GM21576 (cell line): ENCODE data around the gene ERFE.
"Not testable (repeated sequence)": the region's sequence is repeated elsewhere in the genome, so short reads cannot be mapped to it uniquely, and the experiment has no call there.

Experiments used
- ATAC-seq: cut with Tn5 transposase; IDR thresholded peaks from one replicate; pipeline ENCODE4 v1.9.1; 2021; ENCODE audit warnings: mild to moderate bottlenecking, moderate library complexity; ENCODE audit not compliant: unreplicated experiment

The ERFE gene

DNA sequence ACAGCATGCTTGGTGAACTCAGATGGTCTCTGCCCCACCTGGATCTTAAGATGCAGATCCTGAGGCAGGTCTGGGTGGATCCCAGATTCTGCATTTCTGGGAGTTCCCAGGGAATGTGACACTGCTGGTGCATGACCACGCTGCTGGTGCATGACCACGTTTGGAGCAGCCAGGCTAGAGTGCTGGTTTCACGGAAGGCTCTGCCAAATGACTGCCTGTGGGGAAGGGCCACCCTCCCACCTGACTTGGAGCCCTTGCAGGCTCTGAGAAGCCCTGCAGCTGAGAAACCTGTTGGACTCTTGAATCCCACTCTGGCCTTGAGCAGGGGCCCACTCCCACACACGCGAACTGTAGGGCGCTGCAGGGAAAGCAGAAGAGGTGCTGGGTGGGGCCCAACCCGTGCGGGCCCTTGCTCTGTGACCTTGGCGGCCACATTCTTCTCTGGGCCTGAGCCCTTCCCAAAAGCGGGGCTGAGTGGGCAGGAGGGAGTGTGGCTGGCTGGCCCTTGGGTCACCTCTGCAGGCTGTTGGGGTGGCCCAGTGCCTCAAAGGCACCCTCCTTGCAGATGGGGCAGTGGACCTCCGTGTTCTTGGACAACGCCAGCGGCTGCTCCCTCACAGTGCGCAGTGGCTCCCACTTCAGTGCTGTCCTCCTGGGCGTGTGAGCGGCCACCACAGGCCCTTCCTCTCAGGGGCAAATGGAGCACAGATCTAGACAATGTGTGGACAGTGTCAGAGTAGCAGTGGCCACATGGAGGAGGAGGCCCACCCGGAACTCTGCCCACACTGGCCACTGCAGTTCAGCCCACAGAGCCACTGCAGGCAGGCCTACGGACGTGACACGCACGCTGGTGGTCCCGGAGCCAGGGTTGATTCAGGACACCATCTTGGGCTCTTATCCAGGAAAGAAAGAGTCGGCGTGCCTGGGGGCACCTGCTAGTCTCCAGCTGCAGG is 7.9 kb downstream of the ERFE start:
- no peak for ATAC-seq

- no peak for ATAC-seq
Observed at GRCh38 chr2:238167344-238167715, 8.6 kb downstream of the ERFE start.

GRCh38 chr2:238167761-238168160 is 9.0 kb downstream of the ERFE start:
- ATAC-seq, result no peak

DNA sequence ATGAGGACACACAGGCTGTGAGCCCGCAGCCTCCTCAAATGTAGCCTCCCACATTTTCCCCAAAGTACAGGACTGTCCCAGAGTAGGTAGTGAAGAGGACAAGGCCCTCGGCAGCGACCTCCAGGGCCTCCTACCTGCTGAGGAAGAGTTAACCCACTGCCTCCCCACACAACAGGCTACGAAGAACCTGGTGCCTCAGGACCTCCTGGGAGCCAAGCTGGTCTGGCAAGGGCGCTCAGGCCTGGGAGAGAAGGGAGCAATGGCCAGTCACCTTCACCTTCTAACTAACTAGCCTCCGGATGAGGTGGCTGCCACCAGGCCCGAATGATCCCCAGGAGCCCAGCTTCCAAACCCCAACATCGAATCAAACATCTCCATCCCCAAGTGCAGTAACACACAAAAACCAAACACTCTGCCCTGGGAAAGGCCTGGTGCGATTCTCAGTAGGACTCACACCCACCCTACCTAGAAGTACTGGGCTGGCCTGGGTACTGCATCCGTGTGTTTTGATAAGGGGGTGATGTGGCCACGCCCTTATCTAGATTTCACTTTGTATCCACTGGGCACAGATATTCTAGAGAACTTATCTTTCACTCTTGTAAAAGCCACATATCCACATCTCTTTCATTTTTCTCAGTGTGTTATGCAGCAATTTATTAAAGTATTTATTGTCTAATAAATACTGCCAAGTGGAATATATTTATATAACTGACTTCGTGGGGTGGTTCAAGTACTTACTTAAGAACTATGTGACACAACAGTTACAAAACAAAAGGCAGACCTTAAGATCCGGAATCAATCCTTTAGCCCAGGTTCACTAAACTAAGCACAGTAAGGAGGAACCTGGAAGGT is 9.7 kb downstream of the ERFE start:
- no peak for ATAC-seq

DNA sequence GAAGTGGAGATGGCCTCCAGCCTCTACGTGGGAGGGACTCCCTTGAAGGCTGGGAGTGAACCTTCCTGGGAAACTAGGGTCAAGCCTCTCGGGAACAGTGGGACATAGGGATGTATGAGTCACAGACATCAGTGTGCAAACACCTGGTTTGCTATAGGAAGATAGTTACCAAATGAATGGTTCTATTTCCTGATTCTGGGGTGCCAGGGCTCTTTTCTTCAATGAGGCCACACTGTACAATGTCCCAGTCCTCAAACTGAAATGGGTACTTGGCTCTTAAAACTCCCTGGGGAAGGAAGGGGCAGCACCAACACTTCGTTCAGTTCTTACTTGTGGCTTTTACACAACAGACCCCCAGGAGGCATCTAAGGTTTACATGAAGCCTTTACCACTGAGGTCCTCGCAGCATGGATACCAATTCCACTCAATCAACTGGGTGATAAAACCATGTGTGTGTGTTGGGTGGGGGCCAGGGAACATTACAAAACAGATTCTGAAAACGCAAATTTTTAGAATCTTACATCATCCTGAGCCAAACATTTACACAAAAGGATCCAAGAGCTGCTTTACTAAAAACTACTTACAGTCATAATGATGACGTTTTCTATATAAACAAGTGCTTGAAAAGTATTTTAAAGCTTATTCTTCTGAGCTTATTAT is 10.4 kb downstream of the ERFE start:
- ATAC-seq, result no peak

GRCh38 chr2:238169708-238170251 is 11.0 kb downstream of the ERFE start:
- no peak for ATAC-seq

DNA sequence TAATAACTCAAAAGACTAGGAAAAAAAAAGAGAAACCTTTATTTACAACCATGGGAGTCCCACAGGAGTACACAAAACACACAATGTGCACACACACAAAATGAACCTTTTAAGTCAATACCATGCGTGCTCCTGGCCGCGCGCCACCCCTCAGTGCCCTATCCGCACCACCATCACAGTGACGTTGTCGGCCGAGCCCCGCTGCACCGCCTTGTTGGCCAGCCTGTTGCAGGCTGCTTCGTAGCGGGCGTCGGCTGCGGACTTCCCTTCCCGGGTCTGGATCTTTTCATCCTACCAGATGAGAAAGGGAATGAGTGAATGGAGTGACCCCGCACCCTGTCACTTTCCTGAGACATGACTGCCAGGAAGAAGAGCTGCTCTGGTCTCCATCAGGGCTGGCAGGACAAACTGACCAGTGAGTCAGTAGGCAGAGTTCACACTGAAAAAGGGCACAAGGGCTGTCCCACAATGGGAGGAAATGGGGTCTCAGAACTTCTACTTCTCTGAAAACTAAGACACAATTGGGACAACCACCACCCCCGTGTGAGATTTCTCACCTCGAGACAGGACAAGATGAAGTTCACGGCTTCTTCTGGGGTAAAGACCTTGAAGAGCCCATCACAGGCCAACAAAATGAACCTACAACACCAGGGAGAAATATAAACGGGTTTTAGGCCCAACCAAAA is 11.8 kb downstream of the ERFE start:
- no peak for ATAC-seq

DNA sequence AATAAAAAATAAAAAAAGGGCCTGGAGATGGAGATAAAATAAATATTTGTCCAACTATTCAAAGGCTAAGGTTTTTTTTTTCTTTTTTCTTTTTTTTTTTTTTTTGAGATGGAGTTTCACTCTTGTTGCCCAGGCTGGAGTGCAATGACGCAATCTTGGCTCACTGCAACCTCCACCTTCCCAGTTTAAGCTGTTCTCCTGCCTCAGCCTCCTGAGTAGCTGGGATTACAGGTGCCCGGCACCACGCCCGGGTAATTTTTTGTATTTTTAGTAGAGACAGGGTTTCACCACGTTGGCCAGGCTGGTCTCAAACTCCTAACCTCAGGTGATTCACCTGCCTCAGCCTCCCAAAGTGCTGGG is 12.3 kb downstream of the ERFE start:
- not testable (repeated sequence) for ATAC-seq

GRCh38 chr2:238171575-238172187 is 12.9 kb downstream of the ERFE start:
- ATAC-seq, result no peak

DNA sequence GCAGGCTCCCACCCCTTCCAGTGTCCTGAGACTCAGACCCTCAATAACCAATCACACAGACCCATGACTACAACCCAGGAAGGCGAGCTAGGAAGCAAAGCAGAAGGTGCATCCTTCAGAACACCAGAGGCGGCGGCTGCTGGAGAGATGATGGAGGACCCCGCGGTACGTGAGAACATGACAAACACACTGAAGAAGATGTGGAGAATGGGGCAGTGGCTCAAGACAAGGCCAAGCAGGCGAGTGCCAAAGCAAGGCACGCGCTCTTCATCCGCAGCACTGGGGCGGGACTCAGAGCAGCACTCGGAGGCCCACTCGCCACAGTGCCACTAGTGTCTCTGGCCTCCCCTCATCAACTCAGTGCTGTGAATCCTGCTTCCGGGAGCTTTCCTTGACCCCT is 13.7 kb downstream of the ERFE start:
- ATAC-seq, result no peak

DNA sequence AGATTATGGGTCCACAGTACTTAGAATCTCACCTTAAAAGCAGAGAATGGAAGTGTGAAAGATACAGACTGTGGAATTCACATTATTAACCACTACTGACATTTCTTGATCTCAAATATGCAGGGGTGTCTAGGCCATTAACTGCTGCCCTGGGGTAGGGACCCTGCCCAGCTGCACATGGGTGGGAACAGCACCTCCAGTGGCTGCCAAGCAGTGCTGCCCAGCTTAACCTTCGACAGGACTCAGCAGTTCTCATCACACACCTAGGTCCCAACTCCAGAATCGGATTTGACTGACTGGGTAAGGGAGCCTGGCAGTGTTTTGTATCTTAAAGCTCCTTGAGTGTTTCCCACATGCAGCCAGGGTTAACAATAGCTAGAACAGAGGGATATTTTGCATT is 14.9 kb downstream of the ERFE start:
- ATAC-seq, result no peak

DNA sequence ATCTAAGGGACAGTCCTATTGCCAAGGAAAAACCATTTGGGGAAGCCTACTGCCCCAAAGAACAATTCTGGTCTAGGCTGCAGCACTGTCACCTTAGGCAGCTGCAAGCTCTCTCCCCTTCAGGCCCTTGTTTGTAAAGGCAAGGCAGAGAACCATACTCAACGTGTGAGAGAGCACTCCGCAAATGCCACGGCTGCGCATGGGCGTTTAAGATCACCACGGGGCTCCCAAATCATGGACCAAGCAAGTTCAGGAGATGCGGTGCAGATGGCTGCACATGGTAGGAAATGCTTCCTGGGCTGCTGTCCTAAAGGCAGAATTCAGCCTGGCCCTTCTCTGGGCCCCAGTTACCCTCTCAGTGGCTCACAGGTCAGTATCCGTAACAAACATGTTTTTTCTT is 15.5 kb downstream of the ERFE start:
- no peak for ATAC-seq

GRCh38 chr2:238174701-238175100 is 15.9 kb downstream of the ERFE start:
- no peak for ATAC-seq

- ATAC-seq, result no peak
Observed at GRCh38 chr2:238176613-238177012, 17.8 kb downstream of the ERFE start.

DNA sequence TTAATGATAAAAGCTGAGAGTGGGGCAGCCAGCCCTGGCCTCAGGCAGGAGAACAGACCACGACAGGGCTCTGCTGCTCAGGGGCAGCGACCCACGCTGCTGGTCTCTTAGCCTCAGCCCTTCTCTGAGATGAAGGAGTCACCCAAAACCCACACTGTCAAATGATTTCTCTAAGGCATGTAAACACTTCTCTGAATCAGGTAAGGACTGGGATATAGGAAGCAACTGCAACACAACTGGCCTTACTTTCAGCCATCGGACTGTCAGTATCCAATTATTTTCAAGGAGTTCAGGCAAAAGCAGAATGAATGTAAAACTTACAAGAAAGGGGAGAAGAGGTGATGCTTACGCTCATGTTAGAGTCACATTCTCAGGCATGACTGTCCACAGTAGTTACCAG is 21.8 kb downstream of the ERFE start:
- no peak for ATAC-seq

DNA sequence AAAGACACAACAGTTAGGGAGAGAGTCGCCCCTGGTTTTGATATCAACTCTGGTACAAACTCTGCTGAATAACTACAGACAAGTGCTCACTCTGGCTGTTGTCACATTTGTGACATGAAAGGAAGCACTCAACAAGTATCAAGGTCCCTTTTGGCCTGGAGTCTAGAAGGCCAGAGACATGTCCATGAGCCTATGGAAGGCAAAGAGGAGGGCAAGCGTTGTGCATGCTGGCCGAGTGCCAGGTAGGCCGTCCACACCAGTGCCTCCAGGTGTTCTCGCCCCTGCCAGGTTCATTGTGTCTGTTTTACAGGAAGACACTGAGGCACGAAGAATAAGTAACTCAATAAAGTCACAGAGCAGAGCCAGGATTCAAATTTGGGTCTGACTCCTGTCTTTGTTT is 23.6 kb downstream of the ERFE start:
- no peak for ATAC-seq

DNA sequence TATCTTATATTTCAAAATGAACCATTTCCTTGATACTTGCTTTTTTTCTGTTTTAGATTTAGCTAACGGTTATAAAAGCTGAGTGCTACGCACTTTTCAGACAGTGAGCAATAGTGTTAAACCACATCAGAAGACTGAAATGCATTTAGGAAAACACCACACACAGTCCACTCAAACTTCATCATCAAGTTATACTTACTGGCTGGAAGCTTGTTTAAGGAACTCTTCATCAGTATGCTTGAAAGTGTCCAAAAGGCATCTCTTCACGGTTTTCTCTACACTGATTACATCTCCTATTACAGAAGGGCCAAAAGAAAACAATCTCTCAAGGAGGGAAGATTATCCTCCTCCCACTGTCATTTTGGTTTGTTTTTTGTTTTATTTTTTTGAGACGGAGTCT is 25.1 kb downstream of the ERFE start:
- no peak for ATAC-seq

DNA sequence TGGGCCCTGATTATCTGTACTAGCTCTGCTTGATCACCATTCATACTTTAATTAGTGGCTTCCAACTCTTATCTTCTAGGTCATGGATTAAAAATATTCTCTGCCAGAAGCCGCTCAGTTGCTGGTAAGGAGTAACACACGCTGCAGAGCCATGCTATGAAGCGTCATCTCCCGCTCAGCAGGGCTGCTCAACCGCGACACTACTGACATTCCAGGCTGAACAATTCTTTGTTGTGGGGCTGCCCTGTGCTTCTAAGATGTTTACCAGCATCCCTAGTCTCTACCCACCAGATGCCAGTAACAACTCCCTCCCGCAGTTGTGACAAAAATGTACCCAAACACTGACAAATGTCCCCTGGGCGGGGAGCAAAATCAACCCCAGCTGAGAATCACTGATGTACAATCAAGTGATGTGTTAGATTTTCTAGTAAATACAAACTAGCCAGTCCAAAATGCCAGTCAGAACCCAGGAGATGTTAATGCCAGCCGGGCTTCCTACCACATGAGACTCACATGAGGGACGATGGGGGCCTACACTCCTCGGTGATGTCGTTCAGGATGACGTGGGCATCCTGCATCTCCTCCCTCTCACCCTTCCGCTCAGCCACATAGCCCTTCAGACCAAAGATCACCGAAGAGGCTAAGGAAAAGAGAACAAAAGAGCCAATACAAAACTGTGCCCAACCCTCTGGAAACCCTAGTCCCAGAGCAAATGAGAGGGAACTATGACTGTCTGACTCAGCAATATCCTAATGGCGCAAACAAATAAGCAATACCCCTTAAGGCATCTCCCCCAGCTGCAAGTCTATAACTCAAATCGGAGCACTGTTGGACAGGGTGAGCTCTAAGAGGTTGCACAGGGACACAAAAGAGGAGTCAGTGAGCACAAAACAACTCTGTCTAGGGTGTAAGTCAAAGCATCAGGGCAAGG is 29.1 kb downstream of the ERFE start:
- ATAC-seq, result no peak

- no peak for ATAC-seq
Observed at GRCh38 chr2:238190445-238190844, 31.7 kb downstream of the ERFE start.
